HG03060 (cell line): ENCODE data around the gene CLDN34.
A peak's percentile ranks its signal among the peaks of the same experiment; 100 is the strongest.

Source experiments
- ATAC-seq: cut with Tn5 transposase; IDR thresholded peaks from one replicate; pipeline ENCODE4 v1.9.1; 2021; ENCODE audit warnings: low read depth, moderate number of reproducible peaks; ENCODE audit not compliant: unreplicated experiment

CLDN34 gene, protein sequence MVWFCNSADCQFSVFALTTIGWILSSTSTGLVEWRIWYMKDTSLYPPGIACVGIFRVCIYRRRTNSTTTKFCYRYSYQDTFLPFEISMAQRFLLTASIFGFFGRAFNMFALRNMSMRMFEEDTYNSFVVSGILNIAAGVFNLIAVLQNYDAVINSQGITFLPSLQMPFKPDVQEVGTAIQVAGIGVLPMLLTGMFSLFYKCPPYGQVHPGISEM

DNA sequence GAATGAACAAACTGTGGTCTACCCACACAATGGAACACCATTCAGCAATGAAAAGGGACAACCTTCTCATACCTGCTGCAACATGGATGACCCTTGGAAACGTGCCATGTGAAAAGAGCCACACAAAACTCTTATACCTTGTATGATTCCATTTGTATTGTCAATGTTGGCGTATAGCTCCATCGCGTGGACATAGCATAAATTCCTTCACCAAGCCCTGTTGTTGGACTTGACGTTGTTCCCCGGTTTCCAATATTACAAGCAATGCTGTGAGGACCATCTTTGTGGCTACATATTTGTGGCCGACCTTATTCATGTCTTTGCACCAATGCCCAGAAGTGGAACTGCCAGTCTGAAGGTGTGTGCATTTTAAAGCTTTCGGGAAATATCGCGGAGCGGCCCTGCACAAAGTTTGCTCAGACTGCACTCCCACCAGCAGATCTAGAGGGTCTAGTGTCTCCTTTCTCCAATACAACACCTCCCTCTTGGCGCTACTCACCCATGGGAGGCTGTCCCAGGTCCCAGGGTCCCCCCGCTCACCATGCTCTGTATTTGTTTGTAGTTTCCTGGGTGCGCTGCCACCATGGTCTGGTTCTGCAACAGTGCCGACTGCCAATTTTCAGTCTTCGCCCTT is at the start of gene CLDN34:
Gene CLDN34, plus strand, starts transcription at position 584 of the 634 bp plus-strand sequence. Its CDS starts 0 bp downstream, at position 584.
- ATAC-seq, result no peak

DNA sequence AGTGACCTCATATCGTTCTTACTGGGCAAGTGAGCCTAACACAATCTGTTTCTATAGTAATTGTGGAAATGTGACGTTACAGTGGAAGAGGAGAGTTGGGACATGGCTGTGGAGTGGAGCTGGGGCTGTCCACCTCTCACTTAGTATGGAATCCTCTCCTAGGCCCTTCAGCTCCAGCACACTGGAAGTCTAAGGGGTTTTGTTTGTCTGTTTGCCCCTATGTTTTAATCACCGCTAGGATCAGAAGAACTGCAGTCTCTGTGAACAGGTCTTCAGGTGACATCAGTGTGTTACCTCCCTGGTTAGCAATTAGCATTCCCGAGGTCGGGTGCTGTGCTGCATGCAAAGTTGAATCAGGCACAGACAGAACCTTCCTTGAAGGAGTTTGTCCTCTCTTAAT is 49.3 kb upstream of the CLDN34 start:
- ATAC-seq, result no peak

DNA sequence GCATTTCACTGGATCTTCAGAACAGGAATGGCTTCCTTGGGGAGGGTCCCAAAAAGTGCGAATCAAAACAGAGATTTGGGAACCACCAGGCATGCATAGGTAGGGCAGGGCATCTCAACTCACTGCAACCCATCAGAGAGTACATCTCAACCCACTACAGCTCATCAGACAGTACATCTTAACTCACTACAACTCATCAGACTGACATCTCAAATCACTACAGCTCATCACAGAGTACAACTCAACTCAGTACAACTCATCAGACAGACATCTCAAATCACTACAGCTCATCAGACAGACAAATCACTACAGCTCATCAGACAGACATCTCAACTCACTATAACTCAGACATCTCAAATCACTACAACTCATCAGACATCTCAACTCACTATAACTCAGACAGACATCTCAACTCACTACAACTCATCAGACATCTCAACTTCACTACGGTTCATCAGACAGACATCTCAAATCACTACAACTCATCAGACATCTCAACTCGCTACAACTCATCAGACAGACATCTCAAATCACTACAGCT is 47.5 kb upstream of the CLDN34 start:
- no peak for ATAC-seq

DNA sequence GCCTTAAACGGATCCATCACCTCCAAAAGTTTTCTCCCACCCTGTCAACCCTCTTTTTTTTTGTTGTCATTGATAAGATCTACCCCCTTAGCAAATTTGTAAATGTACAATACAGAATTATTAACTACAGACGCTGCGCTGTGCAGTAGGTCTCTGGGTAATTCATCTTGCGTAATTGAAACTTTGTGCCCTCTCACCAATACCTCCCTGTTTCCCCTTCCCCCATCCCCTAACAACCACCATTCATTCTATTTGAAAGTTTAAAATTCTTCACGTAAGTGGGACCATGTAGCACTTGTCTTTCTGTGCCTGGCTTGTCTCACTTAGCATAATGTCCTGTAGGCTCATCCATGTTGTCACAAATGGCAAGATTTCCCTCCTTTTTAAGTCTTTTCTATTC is 45.8 kb upstream of the CLDN34 start:
- ATAC-seq, result no peak

DNA sequence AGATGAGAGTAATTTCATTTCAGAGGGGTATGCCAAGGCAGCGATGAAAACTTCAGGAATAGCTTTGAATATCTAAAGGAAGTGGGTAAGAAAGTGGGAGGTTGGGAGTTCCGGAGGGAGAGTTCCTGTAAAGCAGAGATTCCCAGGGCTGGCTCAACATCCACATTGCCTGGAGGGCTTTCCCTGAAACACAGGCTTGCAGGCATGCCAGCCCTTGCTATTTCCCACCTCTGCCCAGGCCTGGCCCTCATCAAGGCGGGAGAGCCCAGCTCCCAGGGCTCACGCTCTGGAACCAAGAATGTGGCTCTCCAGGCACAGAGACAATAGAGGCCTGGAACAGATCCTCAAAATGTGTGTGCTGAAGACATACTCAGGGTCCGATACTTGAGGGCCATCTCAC is 43.8 kb upstream of the CLDN34 start:
- ATAC-seq, result no peak

DNA sequence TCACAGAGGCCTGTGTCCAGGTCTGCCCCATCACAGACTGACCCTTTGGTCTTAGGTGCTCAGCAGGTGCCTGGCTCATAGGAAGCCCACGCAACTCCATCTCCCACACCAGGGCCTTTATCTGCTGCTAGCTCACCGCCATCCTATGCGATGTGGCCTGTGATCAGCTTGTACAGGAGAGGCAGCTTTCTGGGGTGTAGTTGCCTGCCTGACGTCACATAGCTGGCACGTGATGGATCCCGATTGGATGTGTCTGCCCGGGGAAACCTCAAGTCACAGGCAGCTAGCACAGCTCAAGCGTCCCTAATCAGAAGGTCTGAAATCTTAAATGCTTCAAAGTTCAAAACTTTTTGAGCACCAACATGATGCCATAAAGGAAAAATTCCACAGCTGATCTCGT is 41.2 kb upstream of the CLDN34 start:
- ATAC-seq, result no peak

DNA sequence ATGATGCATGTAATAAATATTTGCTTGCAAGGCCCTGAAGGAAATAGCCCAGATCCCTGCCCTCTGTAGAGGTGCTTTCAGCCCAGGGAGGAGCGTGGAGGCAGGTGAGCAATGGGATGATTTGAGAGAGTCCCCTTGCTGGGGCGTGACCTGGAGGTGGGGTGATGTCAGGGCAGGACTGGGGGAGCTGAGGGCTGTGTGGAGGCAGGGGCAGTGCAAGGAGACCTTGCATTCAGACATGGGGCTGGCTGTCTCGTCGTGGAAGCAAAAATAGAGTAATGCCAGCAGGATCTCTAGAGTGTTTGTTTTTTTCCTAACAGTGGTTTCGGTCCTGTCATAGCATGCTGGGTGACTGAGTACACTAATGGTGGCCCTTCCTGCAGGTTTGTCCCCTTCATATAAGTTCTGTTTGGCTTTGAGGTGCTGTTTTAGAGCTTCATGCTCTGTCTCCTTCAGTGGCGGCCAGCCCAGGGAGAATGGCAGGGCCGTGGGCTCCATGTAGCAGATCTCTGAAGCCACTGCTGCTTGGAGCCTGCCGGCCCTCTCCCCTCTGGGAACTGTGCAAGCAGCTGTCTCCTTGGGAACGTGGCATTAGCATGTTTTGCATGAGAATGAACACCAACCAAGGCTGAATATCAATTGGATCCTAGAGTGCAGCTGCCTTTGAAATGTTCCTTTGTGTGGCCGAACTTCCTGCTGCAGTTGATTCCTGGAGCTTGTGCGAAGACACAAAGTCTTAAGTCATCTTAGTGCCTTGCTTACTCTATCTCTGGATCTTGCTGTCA is 39.3 kb upstream of the CLDN34 start:
- no peak for ATAC-seq

DNA sequence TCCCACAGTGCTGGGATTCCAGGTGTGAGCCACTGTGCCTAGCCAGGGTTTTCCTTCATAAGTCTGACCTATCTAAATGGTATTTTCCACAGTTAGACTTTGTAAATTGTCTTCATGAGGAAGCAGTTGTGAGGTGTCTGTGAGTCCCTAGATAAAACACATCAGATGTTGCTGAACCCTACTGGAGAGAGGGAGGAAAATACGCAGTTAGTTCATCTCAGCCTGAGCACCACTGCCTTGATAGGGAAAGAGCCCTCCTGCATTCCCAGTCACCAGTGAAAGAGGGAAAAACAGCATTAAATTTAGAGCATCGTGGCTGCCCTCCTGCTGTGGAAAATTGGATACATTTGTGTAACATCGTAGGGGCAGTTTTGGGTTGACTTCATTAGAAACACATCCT is 31.7 kb upstream of the CLDN34 start:
- no peak for ATAC-seq

DNA sequence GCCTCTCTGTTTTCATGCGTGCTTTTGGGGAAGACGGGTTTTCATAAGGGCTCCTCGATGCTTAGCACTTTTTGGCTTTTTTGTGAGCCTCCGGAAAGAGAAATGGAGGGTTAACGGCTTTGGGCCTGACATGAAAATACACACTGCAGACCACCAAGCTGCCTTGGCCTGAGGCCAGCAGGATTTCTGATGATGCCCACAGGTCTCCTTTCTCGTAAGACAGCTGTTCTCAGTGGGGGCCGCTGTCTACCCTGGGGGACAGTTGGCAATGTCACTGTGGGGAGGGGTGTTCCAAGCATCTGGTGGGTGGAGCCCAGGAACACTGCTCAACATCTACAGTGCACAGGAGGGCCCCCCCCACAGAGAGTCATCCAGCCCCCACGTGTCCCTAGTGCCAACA is 29.4 kb upstream of the CLDN34 start:
- ATAC-seq, result no peak

DNA sequence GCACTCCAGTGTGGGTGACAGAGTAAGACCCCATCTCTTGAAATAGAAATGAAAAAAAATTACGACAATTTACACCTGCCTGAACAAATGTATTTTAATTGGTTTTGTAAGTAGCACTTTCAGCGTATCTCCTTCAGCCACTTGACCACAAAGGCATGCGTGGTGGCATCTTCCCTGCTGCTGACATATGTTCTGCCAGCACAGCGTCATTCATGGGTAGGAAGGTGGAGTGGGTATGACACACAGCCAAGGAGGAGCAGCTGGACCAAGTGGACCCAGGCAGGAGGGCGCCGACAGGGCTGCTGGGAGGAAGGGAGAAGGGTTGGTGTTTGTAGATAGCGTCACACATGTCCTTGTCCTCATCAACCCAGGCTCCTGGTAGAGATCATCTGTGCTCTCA is 28.6 kb upstream of the CLDN34 start:
- ATAC-seq, result no peak

DNA sequence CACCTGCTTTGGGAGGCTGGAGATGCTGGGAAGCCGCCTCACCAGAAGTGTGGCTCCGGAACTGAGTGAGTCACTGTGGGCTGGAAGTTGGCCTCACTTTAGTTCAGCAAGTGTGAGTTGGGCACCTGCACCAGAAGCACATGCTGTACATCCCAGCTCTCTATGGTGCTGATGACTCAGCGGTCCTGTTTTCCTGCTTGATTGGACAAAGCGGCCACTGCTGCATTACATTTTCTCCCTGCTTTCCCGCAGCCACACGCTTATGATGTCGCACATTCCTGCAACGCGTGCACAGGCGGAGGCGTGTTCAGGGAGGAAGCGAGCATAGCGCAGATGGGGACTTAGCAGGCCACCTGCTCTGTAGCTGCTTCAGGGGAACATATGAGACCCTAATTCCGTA is 26.7 kb upstream of the CLDN34 start:
- no peak for ATAC-seq

DNA sequence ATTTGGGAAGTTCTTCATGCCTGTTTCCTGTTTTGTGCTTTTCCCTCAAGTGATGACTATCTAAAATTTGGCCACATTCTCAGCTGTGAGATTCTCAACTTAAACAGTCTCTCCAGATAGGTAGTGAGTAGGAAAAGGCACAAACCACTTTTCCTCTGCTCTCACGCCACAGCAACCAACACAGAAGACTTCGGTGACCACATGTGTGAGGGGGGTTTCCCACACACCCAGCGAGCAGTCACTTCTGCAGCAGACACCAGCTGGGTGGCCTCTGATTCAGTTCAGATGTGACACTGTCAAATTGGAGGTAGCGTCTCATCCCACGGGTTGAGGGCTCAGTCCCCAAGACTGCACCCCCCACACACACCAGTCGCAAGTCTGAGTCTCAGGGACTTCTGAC is 25.1 kb upstream of the CLDN34 start:
- peak; percentile 73 for ATAC-seq

DNA sequence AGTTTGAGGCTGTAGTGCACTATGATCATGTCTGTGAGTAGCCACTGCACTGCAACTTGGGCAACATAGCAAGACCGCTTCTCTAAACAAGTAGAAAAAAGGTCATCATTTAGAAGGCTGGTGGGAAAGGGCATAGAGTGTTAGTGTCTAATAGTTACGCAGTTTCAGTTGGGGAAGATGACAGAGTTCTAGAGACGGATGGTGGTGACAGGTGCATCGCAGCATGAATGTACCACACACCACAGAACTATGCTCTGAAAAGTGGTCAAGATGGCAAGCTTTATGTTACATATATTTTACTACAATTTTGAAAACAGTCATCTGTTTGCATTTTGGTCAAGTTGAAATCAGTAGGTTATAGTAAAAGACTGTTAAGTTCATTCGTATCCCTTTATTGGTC is 23.7 kb upstream of the CLDN34 start:
- no peak for ATAC-seq

DNA sequence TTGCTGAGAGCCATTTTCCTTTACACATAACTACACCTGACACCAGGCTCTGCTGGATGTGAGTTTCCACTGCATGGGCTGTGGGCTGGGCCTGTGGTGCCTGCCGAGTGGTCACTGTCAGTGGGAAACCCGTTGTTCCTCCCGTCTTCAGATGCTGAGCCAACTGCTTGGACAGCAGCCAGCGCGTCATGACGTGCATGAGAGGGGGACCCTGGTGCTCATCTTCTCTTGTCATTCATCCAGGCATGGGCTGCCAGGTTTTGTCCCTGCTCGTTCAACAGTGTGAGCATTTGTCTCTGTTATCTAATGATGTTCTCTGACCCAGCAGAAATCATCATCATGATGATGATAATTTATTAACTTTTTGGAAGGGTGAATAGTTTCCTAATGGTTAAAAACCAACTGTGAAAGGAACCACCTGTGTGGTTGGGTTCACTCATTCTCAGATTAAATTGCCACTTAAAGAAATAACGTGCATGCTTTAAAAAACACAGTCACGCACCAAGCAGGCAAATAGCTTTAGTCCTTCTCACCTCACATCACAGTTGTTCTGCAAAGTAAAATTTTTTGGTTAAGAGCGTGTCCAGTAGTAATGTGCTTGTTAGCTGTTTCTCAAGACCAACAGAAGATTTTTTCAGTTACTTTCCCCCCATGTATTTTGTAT is 19.9 kb upstream of the CLDN34 start:
- no peak for ATAC-seq

DNA sequence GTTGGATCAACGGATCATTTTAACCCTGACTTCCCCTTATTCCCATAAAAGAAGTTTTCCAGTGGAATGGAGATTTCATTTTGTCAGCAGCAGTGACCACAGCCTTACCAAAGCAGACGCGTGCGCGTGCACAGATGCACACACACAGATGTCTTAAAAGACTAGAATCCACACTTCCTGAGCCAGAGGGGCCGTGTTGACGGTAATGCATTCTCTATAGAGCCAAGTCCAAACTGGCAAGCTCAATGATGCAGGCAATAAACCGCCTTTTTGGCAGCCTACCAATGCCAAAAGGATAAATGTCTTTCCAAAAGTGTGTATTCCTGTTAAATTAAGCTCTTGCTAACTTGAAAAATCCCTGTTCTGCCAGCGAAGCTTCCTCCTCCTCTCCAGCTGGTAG is 18.8 kb upstream of the CLDN34 start:
- no peak for ATAC-seq

DNA sequence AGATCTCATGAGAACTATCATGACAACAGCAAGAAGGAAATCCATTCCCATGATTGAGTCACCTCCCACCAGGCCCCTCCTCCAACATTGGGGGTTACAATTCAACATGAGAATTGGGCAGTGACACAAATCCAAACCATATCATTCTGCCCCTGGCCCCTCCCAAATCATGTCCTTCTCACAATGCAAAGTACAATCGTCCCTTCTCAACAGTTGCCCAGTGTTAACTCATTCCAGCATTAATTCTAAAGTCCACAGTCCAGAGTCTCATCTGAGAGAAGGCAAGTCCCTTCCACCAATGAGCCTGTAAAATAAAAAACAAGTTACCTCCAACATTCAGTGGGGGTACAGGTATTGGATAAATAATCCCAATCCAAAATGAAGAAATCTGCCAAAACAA is 14.9 kb upstream of the CLDN34 start:
- ATAC-seq, result no peak

DNA sequence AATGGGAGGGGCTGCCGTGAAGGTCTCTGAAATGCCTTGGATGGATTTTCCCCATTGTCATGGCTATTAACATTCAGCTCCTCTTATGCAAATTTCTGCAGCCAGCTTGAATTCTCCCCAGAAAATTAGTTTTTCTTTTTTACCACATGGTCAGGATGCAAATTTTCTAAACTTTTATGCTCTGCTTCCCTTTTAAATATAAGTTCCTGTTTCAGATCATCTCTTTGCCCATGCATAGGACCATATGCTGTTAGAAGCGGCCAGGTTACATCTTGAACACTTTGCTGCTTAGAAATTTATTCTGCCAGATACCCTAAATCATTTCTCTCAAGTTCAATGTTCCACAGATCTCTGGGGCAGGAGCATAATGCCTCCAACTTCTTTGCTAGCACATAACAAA is 13.8 kb upstream of the CLDN34 start:
- ATAC-seq, result no peak

DNA sequence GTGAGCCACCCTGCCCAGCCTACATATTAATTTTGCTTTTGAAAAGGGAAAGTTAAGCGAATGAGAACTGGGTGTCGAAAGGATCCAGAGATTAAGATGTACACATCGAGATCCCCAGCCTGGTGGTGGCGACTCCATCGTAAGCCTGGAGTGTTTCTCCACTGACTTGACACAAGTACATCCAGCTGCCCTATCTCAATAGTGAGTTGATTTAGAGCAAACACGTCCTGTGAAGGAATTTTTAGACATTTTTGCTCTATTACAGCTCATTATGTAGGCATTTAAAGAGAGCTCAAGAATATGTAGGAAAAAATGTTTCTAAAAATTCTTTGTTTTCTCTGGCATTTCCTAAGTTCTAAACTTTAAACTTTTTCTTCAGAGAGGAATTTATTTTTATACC is 11.7 kb upstream of the CLDN34 start:
- ATAC-seq, result no peak

DNA sequence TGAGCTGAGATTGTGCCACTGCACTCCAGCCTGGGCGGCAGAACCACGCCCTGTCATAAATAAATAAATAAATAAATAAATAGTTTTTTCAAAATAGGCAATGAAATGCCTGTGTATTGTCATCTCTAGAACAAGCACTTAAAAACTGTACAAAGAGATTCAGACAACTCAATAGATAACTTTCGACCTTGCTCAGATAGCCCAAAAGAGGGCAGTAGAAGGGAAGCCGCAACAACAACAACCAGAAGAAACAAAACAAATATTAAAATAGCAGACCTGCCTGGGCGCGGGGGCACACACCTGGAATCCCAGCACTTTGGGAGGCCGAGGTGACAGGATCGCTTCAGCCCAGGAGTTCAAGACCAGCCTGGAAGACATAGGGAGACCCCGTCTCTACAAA is 9.4 kb upstream of the CLDN34 start:
- no peak for ATAC-seq

DNA sequence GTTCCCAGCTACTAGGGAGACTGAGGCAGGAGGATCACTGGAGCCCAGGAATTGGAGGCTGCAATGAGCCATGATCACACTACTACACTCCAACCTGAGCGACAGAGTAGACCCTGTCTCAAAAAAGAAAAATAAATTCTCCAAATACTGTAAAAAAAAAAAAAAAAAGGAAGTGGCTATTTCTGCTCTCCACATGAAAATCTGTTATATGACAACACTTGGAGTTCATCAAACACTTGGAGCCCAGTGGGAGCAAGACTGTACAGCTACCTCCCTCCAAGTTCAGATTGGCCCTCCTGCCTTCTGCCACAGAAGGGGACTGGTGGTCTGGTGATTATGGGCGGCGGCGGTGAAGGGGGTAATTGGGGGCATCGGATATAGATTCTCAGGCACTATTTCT is 9.0 kb upstream of the CLDN34 start:
- no peak for ATAC-seq

DNA sequence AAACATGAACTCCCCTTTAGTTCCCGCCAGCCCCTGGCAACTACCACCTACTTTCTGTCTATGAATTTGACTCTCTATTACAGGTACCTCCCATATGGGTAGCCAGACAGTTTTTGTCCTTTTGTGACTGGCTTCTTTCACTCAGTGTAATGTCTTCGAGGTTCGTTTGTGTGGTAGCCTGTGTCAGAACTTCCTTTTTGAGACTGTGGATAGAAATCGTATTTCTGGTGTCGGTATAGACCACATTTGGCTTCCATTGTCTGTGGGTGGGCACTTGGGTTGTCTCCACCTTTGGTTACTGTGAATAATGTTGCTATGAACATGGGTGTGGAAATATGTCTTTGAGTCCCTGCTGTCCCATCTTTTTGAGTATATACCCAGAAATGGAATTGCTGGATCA is 5.4 kb upstream of the CLDN34 start:
- no peak for ATAC-seq
